GM12878 (cell line): ENCODE results near the gene NPIPA1. TPM values are rescaled to one million over a fixed set of nuclear protein-coding genes. Genes with fewer than 3 reads are reported as not detected.
"Not testable (repeated sequence)": the region's sequence is repeated elsewhere in the genome, so short reads cannot be mapped to it uniquely, and the experiment has no call there.

Experiments
- ATAC-seq: fragments of 200-7000 bp; cut with Tn5 transposase; 3 replicates; pipeline ENCODE4 v1.9.1; 2020; ENCODE audit warnings: mild to moderate bottlenecking, moderate library complexity
- BruUV-seq: library from RNA; stranded (reverse); fragments of 400-500 nt; replicated peaks from 2 replicates; lab custom pipeline; 2021; lab: Mats Ljungman, UMichigan
- CTCF ChIA-PET: fragments of 300-600 bp; sonication (Branson Sonifier 250); formaldehyde crosslinking; extraction: SDS; loops from one replicate; lab custom pipeline; 2021; ENCODE audit warnings: inconsistent platforms; lab: Yijun Ruan, JAX
- POLR2A ChIA-PET: fragments of 350-600 bp; formaldehyde crosslinking; extraction: SDS; loops from one replicate; lab custom pipeline; 2021; ENCODE audit warnings: inconsistent platforms; lab: Charles Lee
- RAD21 ChIA-PET: fragments of 300-600 bp; sonication (Branson Sonifier 250); formaldehyde crosslinking; loops from one replicate; lab custom pipeline; 2023; ENCODE audit warnings: antibody characterized with exemption; ENCODE audit not compliant: unreplicated experiment; lab: Charles Lee
- SMC1A ChIA-PET: fragments of 300-600 bp; sonication (Branson Sonifier 250); formaldehyde crosslinking; loops from one replicate; lab custom pipeline; 2023; ENCODE audit not compliant: unreplicated experiment, uncharacterized antibody; lab: Charles Lee
- DNase-seq: peaks from one replicate; pipeline ENCODE4 v3.0.0-alpha.2; 2011; ENCODE audit warnings: low read depth, low spot score
- FAIRE-seq: peaks from 3 replicates; lab custom pipeline; 2011; peaks lifted over from hg19 to GRCh38; lab: Jason Lieb, UNC
- H2AFZ ChIP-seq: 2 replicates; pipeline ENCODE4 v1.6.0; 2011; ENCODE audit warnings: low read depth, low read length, control low read depth; ENCODE audit not compliant: control insufficient read depth
- H3K27ac ChIP-seq: 2 replicates; pipeline ENCODE4 v1.5.1; 2011; ENCODE audit warnings: control low read depth; ENCODE audit not compliant: control insufficient read depth, insufficient read depth
- H3K27me3 ChIP-seq, 2 experiments: replicated peaks in 1 of 2; 2 replicates each; pipeline versions ENCODE4 v1.6.0 to v1.6.1; 2011; ENCODE audit warnings: low read length in 1 of 2; ENCODE audit not compliant: control insufficient read depth in 2 of 2, insufficient read depth in 2 of 2
- H3K36me3 ChIP-seq, 2 experiments: 2 replicates each; pipeline ENCODE4 v1.5.1; 2011; ENCODE audit warnings: low read length in 1 of 2; ENCODE audit not compliant: control insufficient read depth in 2 of 2, insufficient read depth in 2 of 2
- H3K4me1 ChIP-seq: 2 replicates; pipeline ENCODE4 v1.6.1; 2011; ENCODE audit warnings: mild to moderate bottlenecking, low read length, moderate library complexity, mixed read lengths; ENCODE audit not compliant: control insufficient read depth, insufficient read depth
- H3K4me2 ChIP-seq: 2 replicates; pipeline ENCODE4 v1.6.0; 2011; ENCODE audit warnings: control low read depth; ENCODE audit not compliant: control insufficient read depth, insufficient read depth
- H3K4me3 ChIP-seq: fragments of 200-600 bp; sonication (generic); 2 replicates; pipeline ENCODE4 v1.5.1; 2016
- H3K79me2 ChIP-seq: 2 replicates; pipeline ENCODE4 v1.6.0; 2011; ENCODE audit warnings: low read length; ENCODE audit not compliant: control insufficient read depth, insufficient read depth
- H3K9ac ChIP-seq: 2 replicates; pipeline ENCODE4 v1.8.0; 2011; ENCODE audit warnings: low read length, control low read depth, mixed read lengths; ENCODE audit not compliant: control insufficient read depth, insufficient read depth
- H3K9me3 ChIP-seq: replicated peaks from 3 replicates; pipeline ENCODE4 v1.5.1; 2011; ENCODE audit warnings: mild to moderate bottlenecking, low read length; ENCODE audit not compliant: control insufficient read depth, insufficient read depth
- H4K20me1 ChIP-seq: 2 replicates; pipeline ENCODE4 v1.6.0; 2011; ENCODE audit not compliant: control insufficient read depth, insufficient read depth
- WGBS: methylation state at CpG from one replicate; pipeline ENCODE4 v1.1.6; 2016; ENCODE audit warnings: low lambda C conversion rate; ENCODE audit not compliant: insufficient replicate concordance, insufficient coverage; ENCODE audit errors: missing lambda C conversion rate; 5-methylcytosine and 5-hydroxymethylcytosine counted together
- in situ Hi-C: fragments of 300-500 bp; cut with MboI; formaldehyde crosslinking; loops from 9 replicates; pipeline ENCODE4 v1.14.3; 2018; ENCODE audit warnings: mixed read lengths
- intact Hi-C: fragments of 100-400 bp; cut with micrococcal nuclease; formaldehyde crosslinking; loops from one replicate; pipeline ENCODE4 v1.14.2; 2022; ENCODE audit not compliant: unreplicated experiment
- microRNA counts: library from miRNA; unstranded; fragments of <30 nt; microRNA quantifications from one replicate; lab custom pipeline; 2016
- microRNA-seq: library from miRNA; unstranded; fragments of <30 nt; microRNA quantifications from one replicate; pipeline ENCODE4, GENCODE V29; 2018
- polyA plus RNA-seq, 11 experiments: library from polyadenylated mRNA; depleted of rRNA in 4 of 11; unstranded in 6 of 11; stranded (reverse) in 5 of 11; fragments of >200 nt; fragmentation: Nextera tagmentation in 4 of 11; fragmentation: Illumina TruSeq in 1 of 11; extraction: Ambion mirVana in 4 of 11; extraction: Trizol in 1 of 11; gene quantifications; 1 replicate in 1 of 11; 2 replicates in 10 of 11; pipeline versions ENCODE4 v1.2.1 to v1.2.3, GENCODE V29; 2011 to 2016; ENCODE audit warnings: inconsistent platforms in 2 of 11, missing spikeins in 2 of 11, low read depth in 1 of 11
- small RNA-seq: library from RNA; depleted of rRNA; stranded (forward); fragments of <200 nt; gene quantifications from one replicate; pipeline ENCODE3, GENCODE V24; 2014
- total RNA-seq, 4 experiments: library from RNA; depleted of rRNA in 3 of 4; stranded (reverse); fragments of >200 nt in 3 of 4; fragmentation: Illumina TruSeq in 1 of 4; extraction: Trizol in 1 of 4; gene quantifications; 2 replicates each; pipeline versions ENCODE4 v1.2.1 to v1.2.3, GENCODE V29; 2013 to 2021

The NPIPA1 gene
- total and polyA plus RNA-seq, 10 of the 15 experiments (the other 5 are each of a cell fraction or from before 2014, with no cell fraction given) = 7.7 to 42.9 (median 14.7) TPM

- H3K4me3 ChIP-seq, H3K9ac ChIP-seq, H3K27me3 ChIP-seq, BruUV-seq, H2AFZ ChIP-seq, H3K79me2 ChIP-seq, POLR2A ChIA-PET, intact Hi-C loops, RAD21 ChIA-PET, H3K4me1 ChIP-seq, H3K36me3 ChIP-seq, CTCF ChIA-PET, in situ Hi-C loops, SMC1A ChIA-PET, ATAC-seq, H4K20me1 ChIP-seq, H3K4me2 ChIP-seq, H3K27ac ChIP-seq, H3K9me3 ChIP-seq, DNase-seq: not testable (repeated sequence)
- FAIRE-seq = peak; percentile 7
- 92% methylated on average over 6 of the region's 6 CpGs for WGBS
Measured at GRCh38 chr16:14996702-14997101, 59.5 kb downstream of the NPIPA1 start.

DNA sequence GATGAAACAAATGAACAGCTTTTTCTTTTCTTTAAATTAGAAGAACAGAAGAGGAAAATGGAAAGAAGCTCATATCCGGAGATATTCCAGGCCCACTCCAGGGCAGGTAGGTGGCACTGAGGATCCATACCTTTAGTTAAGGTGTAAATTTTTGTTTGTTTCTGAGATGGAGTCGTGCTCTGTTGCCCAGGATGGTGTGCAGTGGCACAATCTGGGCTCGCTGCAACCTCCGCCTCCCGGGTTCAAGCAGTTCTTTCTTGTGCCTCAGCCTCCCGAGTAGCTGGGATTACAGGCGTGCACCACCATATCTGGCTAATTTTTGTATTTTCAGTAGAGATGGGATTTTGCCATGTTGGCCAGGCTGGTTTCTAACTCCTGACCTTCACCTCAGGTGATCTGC is 61.1 kb downstream of the NPIPA1 start:
- SMC1A ChIA-PET, H3K27me3 ChIP-seq, H3K4me3 ChIP-seq, DNase-seq, CTCF ChIA-PET, H3K9ac ChIP-seq, H3K79me2 ChIP-seq, BruUV-seq, ATAC-seq, H3K4me2 ChIP-seq, in situ Hi-C loops, H2AFZ ChIP-seq, intact Hi-C loops, H3K27ac ChIP-seq, H3K4me1 ChIP-seq, RAD21 ChIA-PET, H3K36me3 ChIP-seq, H4K20me1 ChIP-seq, FAIRE-seq, H3K9me3 ChIP-seq: not testable (repeated sequence)
- WGBS = 95% methylated on average over 7 of the region's 7 CpGs
- POLR2A ChIA-PET = interaction anchor here (0.5 kb wide), 1 partner anchor 476 kb away, joined by 5 read pairs; no protein-coding TSS in a partner anchor

GRCh38 chr16:14999845-15000244 is 62.6 kb downstream of the NPIPA1 start:
- BruUV-seq, H3K9ac ChIP-seq, H3K27me3 ChIP-seq, SMC1A ChIA-PET, intact Hi-C loops, H3K4me2 ChIP-seq, FAIRE-seq, H3K4me1 ChIP-seq, H3K9me3 ChIP-seq, DNase-seq, in situ Hi-C loops, H3K79me2 ChIP-seq, H2AFZ ChIP-seq, POLR2A ChIA-PET, H3K27ac ChIP-seq, ATAC-seq, H3K4me3 ChIP-seq, RAD21 ChIA-PET, CTCF ChIA-PET, H3K36me3 ChIP-seq, H4K20me1 ChIP-seq: not testable (repeated sequence)
- WGBS = 100% methylated on average over 3 of the region's 3 CpGs

MicroRNAs within 50 kb of the gene (microRNA counts, 767-probe panel; counts per million panel counts)
- microRNA hsa-miR-3180-3p (lab: Ali Mortazavi, UCI) (784 counts per million, percentile 18 among the panel's probes with 10 or more counts), microRNA hsa-miR-3180-5p (lab: Ali Mortazavi, UCI) (55.3 counts per million)

Small RNA genes within 50 kb of the gene (microRNA-seq; reads per million reads assigned to microRNA genes)
- gene MIR3180-1 (not detected), gene MIR3670-1 (not detected), gene MIR6511A1 (not detected), gene MIR6770-1 (not detected)

Small RNA genes within 50 kb of the gene (small RNA-seq; reads per million reads assigned to genes)
- not detected for gene AC138932.4
- gene MIR3180-1 = not detected
- not detected for gene MIR3670-1
- gene MIR6511A1 = not detected
- not detected for gene MIR6770-1
- not detected for gene RF00019

Other genes starting within 250 kb of the NPIPA1 start
- not detected in 2 replicates for gene PLA2G10, start 243.1 kb upstream of the NPIPA1 start, total RNA-seq (2014; rRNA removed)
- not detected in 2 replicates for gene PLA2G10, start 243.1 kb upstream of the NPIPA1 start, total RNA-seq (2014; rRNA removed; fragmentation: Illumina TruSeq; extraction: Trizol)
- gene PLA2G10, start 243.1 kb upstream of the NPIPA1 start, total RNA-seq (2021) = not detected in 2 replicates
- not detected in 2 replicates for gene PLA2G10, start 243.1 kb upstream of the NPIPA1 start, polyA plus RNA-seq (2011; rRNA removed)
- gene PLA2G10, start 243.1 kb upstream of the NPIPA1 start, polyA plus RNA-seq (2014; fragmentation: Illumina TruSeq; extraction: Trizol) = not detected in 2 replicates
- gene PLA2G10, start 243.1 kb upstream of the NPIPA1 start, polyA plus RNA-seq (2014; fragmentation: Nextera tagmentation; extraction: Ambion mirVana) = not detected
- gene PLA2G10, start 243.1 kb upstream of the NPIPA1 start, polyA plus RNA-seq (2014; rRNA removed) = not detected in 2 replicates
- gene PLA2G10, start 243.1 kb upstream of the NPIPA1 start, polyA plus RNA-seq (2016; fragmentation: Nextera tagmentation; extraction: Ambion mirVana) = not detected
- 0.45 and 0.76 TPM in 2 replicates for gene NPIPA3, start 234.0 kb upstream of the NPIPA1 start, total RNA-seq (2014; rRNA removed)
- gene NPIPA3, start 234.0 kb upstream of the NPIPA1 start, total RNA-seq (2014; rRNA removed; fragmentation: Illumina TruSeq; extraction: Trizol) = 1.2 and 1.4 TPM in 2 replicates
- gene NPIPA3, start 234.0 kb upstream of the NPIPA1 start, total RNA-seq (2021) = 1.4 and 1.6 TPM in 2 replicates
- 1.3 and 1.8 TPM in 2 replicates for gene NPIPA3, start 234.0 kb upstream of the NPIPA1 start, polyA plus RNA-seq (2011; rRNA removed)
- 0.85 and 1.1 TPM in 2 replicates for gene NPIPA3, start 234.0 kb upstream of the NPIPA1 start, polyA plus RNA-seq (2014; fragmentation: Illumina TruSeq; extraction: Trizol)
- gene NPIPA3, start 234.0 kb upstream of the NPIPA1 start, polyA plus RNA-seq (2014; fragmentation: Nextera tagmentation; extraction: Ambion mirVana) = under 1 TPM; 0.37 to 0.42 TPM
- 0.72 and 1.2 TPM in 2 replicates for gene NPIPA3, start 234.0 kb upstream of the NPIPA1 start, polyA plus RNA-seq (2014; rRNA removed)
- 1 to 10 TPM in 1 of 2 experiments, not detected in 1; 1.2 TPM for gene NPIPA3, start 234.0 kb upstream of the NPIPA1 start, polyA plus RNA-seq (2016; fragmentation: Nextera tagmentation; extraction: Ambion mirVana)
- 0.45 TPM in 1 of 2 replicates, not detected in the other for gene NPIPA2, start 194.9 kb upstream of the NPIPA1 start, total RNA-seq (2014; rRNA removed)
- 0.31 TPM in 1 of 2 replicates, not detected in the other for gene NPIPA2, start 194.9 kb upstream of the NPIPA1 start, total RNA-seq (2014; rRNA removed; fragmentation: Illumina TruSeq; extraction: Trizol)
- 0.74 and 0.90 TPM in 2 replicates for gene NPIPA2, start 194.9 kb upstream of the NPIPA1 start, total RNA-seq (2021)
- gene NPIPA2, start 194.9 kb upstream of the NPIPA1 start, polyA plus RNA-seq (2011; rRNA removed) = 1.0 and 1.2 TPM in 2 replicates
- gene NPIPA2, start 194.9 kb upstream of the NPIPA1 start, polyA plus RNA-seq (2014; fragmentation: Illumina TruSeq; extraction: Trizol) = 1.7 and 2.2 TPM in 2 replicates
- gene NPIPA2, start 194.9 kb upstream of the NPIPA1 start, polyA plus RNA-seq (2014; fragmentation: Nextera tagmentation; extraction: Ambion mirVana) = under 1 TPM; 0.13 to 0.26 TPM
- 0.85 and 1.2 TPM in 2 replicates for gene NPIPA2, start 194.9 kb upstream of the NPIPA1 start, polyA plus RNA-seq (2014; rRNA removed)
- under 1 TPM in 1 of 2 experiments, not detected in 1; 0.66 TPM for gene NPIPA2, start 194.9 kb upstream of the NPIPA1 start, polyA plus RNA-seq (2016; fragmentation: Nextera tagmentation; extraction: Ambion mirVana)
- 27.7 and 35.6 TPM in 2 replicates for gene NOMO1, start 103.7 kb upstream of the NPIPA1 start, total RNA-seq (2014; rRNA removed)
- 31.0 and 33.0 TPM in 2 replicates for gene NOMO1, start 103.7 kb upstream of the NPIPA1 start, total RNA-seq (2014; rRNA removed; fragmentation: Illumina TruSeq; extraction: Trizol)
- 45.1 and 51.9 TPM in 2 replicates for gene NOMO1, start 103.7 kb upstream of the NPIPA1 start, total RNA-seq (2021)
- gene NOMO1, start 103.7 kb upstream of the NPIPA1 start, polyA plus RNA-seq (2011; rRNA removed) = 17.1 and 28.3 TPM in 2 replicates
- 59.5 and 93.3 TPM in 2 replicates for gene NOMO1, start 103.7 kb upstream of the NPIPA1 start, polyA plus RNA-seq (2014; fragmentation: Illumina TruSeq; extraction: Trizol)
- gene NOMO1, start 103.7 kb upstream of the NPIPA1 start, polyA plus RNA-seq (2014; fragmentation: Nextera tagmentation; extraction: Ambion mirVana) = 10 to 100 TPM; 10.8 to 15.3 TPM
- gene NOMO1, start 103.7 kb upstream of the NPIPA1 start, polyA plus RNA-seq (2014; rRNA removed) = 21.4 and 37.2 TPM in 2 replicates
- 10 to 100 TPM; 55.4 to 63.1 TPM for gene NOMO1, start 103.7 kb upstream of the NPIPA1 start, polyA plus RNA-seq (2016; fragmentation: Nextera tagmentation; extraction: Ambion mirVana)
- 54.6 and 57.9 TPM in 2 replicates for gene PDXDC1, start 37.6 kb downstream of the NPIPA1 start, total RNA-seq (2014; rRNA removed)
- 50.9 and 52.7 TPM in 2 replicates for gene PDXDC1, start 37.6 kb downstream of the NPIPA1 start, total RNA-seq (2014; rRNA removed; fragmentation: Illumina TruSeq; extraction: Trizol)
- gene PDXDC1, start 37.6 kb downstream of the NPIPA1 start, total RNA-seq (2021) = 66.6 and 67.7 TPM in 2 replicates
- gene PDXDC1, start 37.6 kb downstream of the NPIPA1 start, polyA plus RNA-seq (2011; rRNA removed) = 78.2 and 89.2 TPM in 2 replicates
- 51.8 and 64.6 TPM in 2 replicates for gene PDXDC1, start 37.6 kb downstream of the NPIPA1 start, polyA plus RNA-seq (2014; fragmentation: Illumina TruSeq; extraction: Trizol)
- 10 to 100 TPM in 1 of 2 experiments, 1 to 10 TPM in 1; 6.1 to 12.4 TPM for gene PDXDC1, start 37.6 kb downstream of the NPIPA1 start, polyA plus RNA-seq (2014; fragmentation: Nextera tagmentation; extraction: Ambion mirVana)
- gene PDXDC1, start 37.6 kb downstream of the NPIPA1 start, polyA plus RNA-seq (2014; rRNA removed) = 63.2 and 66.5 TPM in 2 replicates
- gene PDXDC1, start 37.6 kb downstream of the NPIPA1 start, polyA plus RNA-seq (2016; fragmentation: Nextera tagmentation; extraction: Ambion mirVana) = 10 to 100 TPM; 52.9 to 61.5 TPM
- 29.8 and 35.4 TPM in 2 replicates for gene NTAN1, start 118.6 kb downstream of the NPIPA1 start, total RNA-seq (2014; rRNA removed)
- 39.2 and 42.5 TPM in 2 replicates for gene NTAN1, start 118.6 kb downstream of the NPIPA1 start, total RNA-seq (2014; rRNA removed; fragmentation: Illumina TruSeq; extraction: Trizol)
- 28.6 and 30.3 TPM in 2 replicates for gene NTAN1, start 118.6 kb downstream of the NPIPA1 start, total RNA-seq (2021)
- gene NTAN1, start 118.6 kb downstream of the NPIPA1 start, polyA plus RNA-seq (2011; rRNA removed) = 86.8 and 115 TPM in 2 replicates
- 51.5 and 69.9 TPM in 2 replicates for gene NTAN1, start 118.6 kb downstream of the NPIPA1 start, polyA plus RNA-seq (2014; fragmentation: Illumina TruSeq; extraction: Trizol)
- 10 to 100 TPM; 12.7 to 17.7 TPM for gene NTAN1, start 118.6 kb downstream of the NPIPA1 start, polyA plus RNA-seq (2014; fragmentation: Nextera tagmentation; extraction: Ambion mirVana)
- 43.7 and 50.0 TPM in 2 replicates for gene NTAN1, start 118.6 kb downstream of the NPIPA1 start, polyA plus RNA-seq (2014; rRNA removed)
- gene NTAN1, start 118.6 kb downstream of the NPIPA1 start, polyA plus RNA-seq (2016; fragmentation: Nextera tagmentation; extraction: Ambion mirVana) = 10 to 100 TPM; 50.6 to 55.8 TPM
- 31.9 and 39.0 TPM in 2 replicates for gene RRN3, start 156.8 kb downstream of the NPIPA1 start, total RNA-seq (2014; rRNA removed)
- 36.8 and 37.1 TPM in 2 replicates for gene RRN3, start 156.8 kb downstream of the NPIPA1 start, total RNA-seq (2014; rRNA removed; fragmentation: Illumina TruSeq; extraction: Trizol)
- 27.5 and 29.4 TPM in 2 replicates for gene RRN3, start 156.8 kb downstream of the NPIPA1 start, total RNA-seq (2021)
- gene RRN3, start 156.8 kb downstream of the NPIPA1 start, polyA plus RNA-seq (2011; rRNA removed) = 55.5 and 78.5 TPM in 2 replicates
- gene RRN3, start 156.8 kb downstream of the NPIPA1 start, polyA plus RNA-seq (2014; fragmentation: Illumina TruSeq; extraction: Trizol) = 34.5 and 39.9 TPM in 2 replicates
- 10 to 100 TPM; 21.9 to 24.3 TPM for gene RRN3, start 156.8 kb downstream of the NPIPA1 start, polyA plus RNA-seq (2014; fragmentation: Nextera tagmentation; extraction: Ambion mirVana)
- 28.0 and 30.9 TPM in 2 replicates for gene RRN3, start 156.8 kb downstream of the NPIPA1 start, polyA plus RNA-seq (2014; rRNA removed)
- 10 to 100 TPM; 39.2 to 41.3 TPM for gene RRN3, start 156.8 kb downstream of the NPIPA1 start, polyA plus RNA-seq (2016; fragmentation: Nextera tagmentation; extraction: Ambion mirVana)